CD14-positive monocyte (primary cell): ENCODE data around the gene XRCC4. TPM values are rescaled to one million over a fixed set of nuclear protein-coding genes. Genes with fewer than 3 reads are reported as not detected.

Experiments
- DNase-seq, 3 donors: peaks; one replicate each; pipeline ENCODE4 v3.0.0-alpha.2; 2011 to 2022
- H2AFZ ChIP-seq: 2 replicates; pipeline ENCODE4 v1.6.0; 2012; ENCODE audit warnings: mild to moderate bottlenecking, low read depth, low read length, inconsistent platforms; ENCODE audit not compliant: insufficient read depth, poor library complexity, severe bottlenecking
- H3K27ac ChIP-seq, 2 donors: 1 replicate in 1 of 2; 2 replicates in 1 of 2; pipeline ENCODE4 v1.5.1; 2012 to 2013; ENCODE audit warnings: low read length in 2 of 2, control low read depth in 1 of 2, inconsistent platforms in 1 of 2, low read depth in 1 of 2, mild to moderate bottlenecking in 1 of 2
- H3K27me3 ChIP-seq, 2 donors: one replicate each; pipeline versions ENCODE4 v1.6.0 to v1.6.1; 2011 to 2013; ENCODE audit warnings: low read length in 2 of 2; ENCODE audit not compliant: control insufficient read depth in 2 of 2, insufficient read depth in 2 of 2
- H3K36me3 ChIP-seq, 2 donors: replicated peaks in 1 of 2; 1 replicate in 1 of 2; 2 replicates in 1 of 2; pipeline versions ENCODE4 v1.5.1 to v1.6.1; 2012 to 2013; ENCODE audit warnings: low read length in 2 of 2, control low read depth in 1 of 2, inconsistent platforms in 1 of 2, mild to moderate bottlenecking in 1 of 2; ENCODE audit not compliant: insufficient read depth in 2 of 2, control insufficient read depth in 1 of 2
- H3K4me1 ChIP-seq, 2 donors: 1 replicate in 1 of 2; 2 replicates in 1 of 2; pipeline versions ENCODE4 v1.5.1 to v1.6.1; 2012 to 2013; ENCODE audit warnings: low read length in 2 of 2, control low read depth in 1 of 2, inconsistent platforms in 1 of 2, mild to moderate bottlenecking in 1 of 2, moderate library complexity in 1 of 2; ENCODE audit not compliant: insufficient read depth in 2 of 2, control insufficient read depth in 1 of 2
- H3K4me2 ChIP-seq: replicated peaks from 2 replicates; pipeline ENCODE3; 2012; ENCODE audit warnings: low read length, moderate library complexity, mild to moderate bottlenecking; ENCODE audit not compliant: poor library complexity, severe bottlenecking; ENCODE audit errors: extremely low read depth
- H3K4me3 ChIP-seq, 3 experiments: fragments of 200-600 bp in 1 of 3; sonication (generic) in 1 of 3; replicated peaks in 1 of 3; 1 replicate in 2 of 3; 2 replicates in 1 of 3; pipeline ENCODE4 v1.5.1; 2011 to 2013; ENCODE audit warnings: low read length in 3 of 3, mild to moderate bottlenecking in 3 of 3, control low read depth in 2 of 3, low read depth in 2 of 3, inconsistent platforms in 1 of 3, moderate library complexity in 1 of 3
- H3K79me2 ChIP-seq: 2 replicates; pipeline ENCODE4 v1.6.0; 2012; ENCODE audit warnings: mild to moderate bottlenecking, control low read depth, inconsistent platforms, low read length, moderate library complexity; ENCODE audit not compliant: insufficient read depth
- H3K9ac ChIP-seq: 2 replicates; pipeline ENCODE4 v1.6.0; 2017; ENCODE audit warnings: low read length, mild to moderate bottlenecking; ENCODE audit not compliant: insufficient read depth, poor library complexity, severe bottlenecking
- H3K9me3 ChIP-seq, 2 donors: replicated peaks in 1 of 2; 1 replicate in 1 of 2; 2 replicates in 1 of 2; pipeline versions ENCODE4 v1.5.1 to v1.6.1; 2012 to 2013; ENCODE audit warnings: low read length in 2 of 2, control low read depth in 1 of 2; ENCODE audit not compliant: control insufficient read depth in 1 of 2, insufficient read depth in 1 of 2
- H4K20me1 ChIP-seq: 2 replicates; pipeline ENCODE4 v1.6.0; 2012; ENCODE audit warnings: mild to moderate bottlenecking, low read length, control low read depth, moderate library complexity; ENCODE audit not compliant: insufficient read depth
- H3K27ac Mint-ChIP-seq, 7 donors: one replicate each; pipeline ENCODE4 v1.8.0; 2020; ENCODE audit warnings: mild to moderate bottlenecking in 7 of 7, mixed read lengths in 7 of 7, moderate library complexity in 6 of 7, inconsistent platforms in 2 of 7
- H3K27me3 Mint-ChIP-seq, 3 donors: one replicate each; pipeline ENCODE4 v1.8.0; 2021 to 2022; ENCODE audit warnings: low read depth in 3 of 3, mild to moderate bottlenecking in 3 of 3, mixed read lengths in 3 of 3, moderate library complexity in 3 of 3, inconsistent platforms in 1 of 3
- H3K36me3 Mint-ChIP-seq, 2 donors: one replicate each; pipeline ENCODE4 v1.8.0; 2020; ENCODE audit warnings: mixed read lengths in 2 of 2, inconsistent platforms in 1 of 2, mild to moderate bottlenecking in 1 of 2
- H3K4me1 Mint-ChIP-seq: one replicate; pipeline ENCODE4 v1.8.0; 2020; ENCODE audit warnings: mild to moderate bottlenecking, mixed read lengths
- H3K4me3 Mint-ChIP-seq, 2 donors: one replicate each; pipeline ENCODE4 v1.8.0; 2020; ENCODE audit warnings: mild to moderate bottlenecking in 2 of 2, mixed read lengths in 2 of 2, moderate library complexity in 1 of 2
- H3K9me3 Mint-ChIP-seq, 7 donors: one replicate each; pipeline ENCODE4 v1.8.0; 2020 to 2022; ENCODE audit warnings: mixed read lengths in 7 of 7, mild to moderate bottlenecking in 6 of 7, moderate library complexity in 6 of 7, inconsistent platforms in 2 of 7
- CTCF ChIP-seq: fragments of 200-600 bp; IDR thresholded peaks from one replicate; pipeline ENCODE4 v1.8.0; 2022; ENCODE audit warnings: antibody characterized with exemption, mild to moderate bottlenecking
- WGBS: methylation state at CpG from one replicate; pipeline ENCODE4 v1.1.5; 2013; ENCODE audit warnings: missing lambda C conversion rate; ENCODE audit not compliant: insufficient coverage; 5-methylcytosine and 5-hydroxymethylcytosine counted together
- intact Hi-C, 2 donors: fragments of 100-400 bp; cut with micrococcal nuclease; formaldehyde crosslinking; loops; one replicate each; pipeline versions ENCODE4 v1.15.0 to v1.15.1; 2023
- polyA plus RNA-seq, 3 donors: library from polyadenylated mRNA; depleted of rRNA in 1 of 3; unstranded in 2 of 3; stranded (reverse) in 1 of 3; fragments of 300-500 nt in 2 of 3; fragments of >200 nt in 1 of 3; fragmentation: Illumina TruSeq in 2 of 3; gene quantifications; 1 replicate in 2 of 3; 2 replicates in 1 of 3; pipeline ENCODE4 v1.2.3, GENCODE V29; 2012 to 2021

XRCC4 gene
- polyA plus RNA-seq, 3 donors: 4.0 to 21.8 (median 16.3) TPM

GRCh38 chr5:83099001-83099400 is 21.7 kb downstream of the XRCC4 start:
- intact Hi-C loops: no loop called here
- H3K9me3 Mint-ChIP-seq: peaks cover 4 to 13% (median 8%) of the 10 kb centered on the region in 7 donors
- H3K36me3 ChIP-seq: peaks cover 0 to 1% of the 10 kb centered on the region in 2 donors
- no peaks in the 10 kb centered on the region for H4K20me1 ChIP-seq
- H3K4me2 ChIP-seq: no peak overlapping the region
- H3K27ac Mint-ChIP-seq: no peak overlapping the region
- H3K9ac ChIP-seq: no peak overlapping the region
- H3K27ac ChIP-seq: no peak overlapping the region
- peaks cover 0 to 4% of the 10 kb centered on the region in 2 donors for H3K9me3 ChIP-seq
- H3K4me1 ChIP-seq: peaks cover 0 to 5% of the 10 kb centered on the region in 2 donors
- H3K36me3 Mint-ChIP-seq: peaks cover 11 to 16% of the 10 kb centered on the region in 2 donors
- no peak overlapping the region for H3K4me3 Mint-ChIP-seq
- H3K27me3 ChIP-seq: no peaks in the 10 kb centered on the region
- no peak for DNase-seq
- H3K79me2 ChIP-seq: peaks cover 50% of the 10 kb centered on the region
- no peak for TF ChIP-seq CTCF
- H3K4me1 Mint-ChIP-seq: peaks cover 9% of the 10 kb centered on the region
- no peaks in the 10 kb centered on the region for H3K27me3 Mint-ChIP-seq
- no peak overlapping the region for H2AFZ ChIP-seq
- H3K4me3 ChIP-seq: no peak overlapping the region

GRCh38 chr5:83099445-83099844 is 22.1 kb downstream of the XRCC4 start:
- H3K79me2 ChIP-seq: peaks cover 47% of the 10 kb centered on the region
- intact Hi-C loops: no loop called here
- H3K36me3 Mint-ChIP-seq: peaks cover 13 to 16% of the 10 kb centered on the region in 2 donors
- H3K4me3 ChIP-seq: no peak overlapping the region
- peaks cover 0 to 9% (median 5%) of the 10 kb centered on the region in 7 donors for H3K9me3 Mint-ChIP-seq
- no CpG with 5 or more reads among the region's 1 CpG for WGBS
- H3K4me1 ChIP-seq: peaks cover 0 to 5% of the 10 kb centered on the region in 2 donors
- H4K20me1 ChIP-seq: no peaks in the 10 kb centered on the region
- H3K4me2 ChIP-seq: no peak overlapping the region
- H3K4me3 Mint-ChIP-seq: no peak overlapping the region
- no peak overlapping the region for H2AFZ ChIP-seq
- no peak overlapping the region for H3K27ac ChIP-seq
- no peaks in the 10 kb centered on the region for H3K27me3 Mint-ChIP-seq
- H3K27ac Mint-ChIP-seq: no peak overlapping the region
- H3K36me3 ChIP-seq: no peaks in the 10 kb centered on the region
- DNase-seq: no peak
- no peak overlapping the region for H3K9ac ChIP-seq
- H3K4me1 Mint-ChIP-seq: peaks cover 9% of the 10 kb centered on the region
- no peaks in the 10 kb centered on the region for H3K27me3 ChIP-seq
- no peaks in the 10 kb centered on the region for H3K9me3 ChIP-seq
- no peak for TF ChIP-seq CTCF
